Left lung (tissue), 10 donors: ENCODE results near the gene PRDM2. TPM values are rescaled to one million over a fixed set of nuclear protein-coding genes. Genes with fewer than 3 reads are reported as not detected.

ENCODE experiments used
- ATAC-seq: fragments of 200-7000 bp; cut with Tn5 transposase; one replicate; pipeline ENCODE4 v1.9.1; 2020; ENCODE audit warnings: moderate library complexity
- DNase-seq, 4 donors: peaks; one replicate each; pipeline ENCODE4 v3.0.0-alpha.2; 2013 to 2020
- H3K27ac ChIP-seq, 2 donors: fragments of 200-600 bp; sonication (generic) in 1 of 2; one replicate each; pipeline versions ENCODE4 v1.5.0 to v1.8.0; 2020 to 2021
- H3K27me3 ChIP-seq, 2 donors: fragments of 200-600 bp; sonication (generic) in 1 of 2; one replicate each; pipeline versions ENCODE4 v1.5.0 to v1.8.0; 2020 to 2021
- H3K36me3 ChIP-seq, 2 donors: fragments of 200-600 bp; sonication (generic) in 1 of 2; one replicate each; pipeline versions ENCODE4 v1.5.0 to v1.8.0; 2020 to 2021
- H3K4me1 ChIP-seq, 2 donors: fragments of 200-600 bp; one replicate each; pipeline ENCODE4 v1.8.0; 2021
- H3K4me3 ChIP-seq, 2 donors: fragments of 200-600 bp; sonication (generic) in 1 of 2; one replicate each; pipeline versions ENCODE4 v1.5.0 to v1.8.0; 2020 to 2021; ENCODE audit warnings: mild to moderate bottlenecking in 1 of 2
- H3K9me3 ChIP-seq, 2 donors: fragments of 200-600 bp; sonication (generic) in 1 of 2; one replicate each; pipeline versions ENCODE4 v1.5.0 to v1.8.0; 2020 to 2021
- intact Hi-C, 2 donors: fragments of 100-400 bp; cut with DNase I; formaldehyde crosslinking; loops; one replicate each; pipeline versions ENCODE4 v1.11.2 to v1.14.2; 2022
- polyA plus RNA-seq, 6 donors: library from polyadenylated mRNA; unstranded; fragments of 120-200 nt; gene quantifications; one replicate each; pipeline ENCODE4 v1.2.1, GENCODE V29; 2013; ENCODE audit not compliant: insufficient read length in 6 of 6
- total RNA-seq, 2 donors: library from RNA; stranded (reverse); fragmentation: NEBNext Ultra II Directional; extraction: Animal tissue kit (Norgen Biotek cat#: 25700); gene quantifications; one replicate each; pipeline ENCODE4 v1.2.1, GENCODE V29; 2021
- TF ChIP-seq, protein P1 (sequence below), 2 donors: fragments of 200-600 bp; sonication (generic) in 1 of 2; IDR thresholded peaks; one replicate each; pipeline versions ENCODE4 v1.5.0 to v1.8.0; 2021; ENCODE audit warnings: antibody characterized with exemption in 2 of 2
- donor health status: DM: no; HTN: yes; CAD: no.
- donor health status: DM: no; HTN: no; CAD: no.

The PRDM2 gene
- total and polyA plus RNA-seq, 8 donors, result 39.6 to 51.7 (median 44.9) TPM

DNA sequence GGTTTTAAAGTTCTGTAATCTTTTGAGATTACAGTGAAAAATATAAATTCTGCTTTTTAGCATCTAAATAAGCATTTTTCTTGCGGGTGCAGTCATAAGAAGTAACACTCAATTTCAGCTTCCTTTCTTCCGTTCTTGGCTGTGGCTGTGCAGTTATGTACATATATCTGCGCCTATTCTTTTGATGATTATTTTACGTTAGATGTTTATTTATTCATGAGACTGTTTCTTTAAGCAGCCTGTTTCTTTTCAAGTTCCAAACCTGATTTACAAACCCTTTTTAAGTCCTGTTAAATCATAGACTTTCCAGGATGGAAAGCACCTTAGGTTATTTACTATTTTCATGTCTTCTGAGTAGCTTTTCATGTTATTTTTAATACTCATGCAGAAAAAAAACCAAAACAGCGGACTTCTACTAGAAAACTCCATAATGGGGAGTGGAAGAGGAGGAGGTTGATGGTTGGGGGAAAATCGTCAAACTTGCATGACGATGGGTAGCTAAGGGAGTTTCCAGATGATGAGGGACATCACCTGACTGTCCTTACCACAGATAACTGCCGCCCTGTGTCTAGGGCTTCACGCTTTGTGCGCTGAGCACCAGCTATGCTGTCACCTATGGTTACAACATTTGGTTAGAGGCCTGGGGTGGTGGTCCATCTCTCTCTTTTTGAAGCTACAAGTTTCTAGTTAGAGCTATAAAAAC, 2.6 kb downstream of the PRDM2 start:
- DNase-seq, result no peak
- intact Hi-C loops, result no loop called here
- Histone ChIP-seq H3K27ac (peak overlapping the region in 1 of 2 donors; percentile 97), H3K4me3 (no peak overlapping the region), H3K27me3 (no peaks in the 10 kb centered on the region), H3K4me1 (peaks cover 0 to 58% of the 10 kb centered on the region in 2 donors), H3K36me3 (no peaks in the 10 kb centered on the region), H3K9me3 (no peaks in the 10 kb centered on the region)
- no peak for ATAC-seq
- TF ChIP-seq, protein P1, sequence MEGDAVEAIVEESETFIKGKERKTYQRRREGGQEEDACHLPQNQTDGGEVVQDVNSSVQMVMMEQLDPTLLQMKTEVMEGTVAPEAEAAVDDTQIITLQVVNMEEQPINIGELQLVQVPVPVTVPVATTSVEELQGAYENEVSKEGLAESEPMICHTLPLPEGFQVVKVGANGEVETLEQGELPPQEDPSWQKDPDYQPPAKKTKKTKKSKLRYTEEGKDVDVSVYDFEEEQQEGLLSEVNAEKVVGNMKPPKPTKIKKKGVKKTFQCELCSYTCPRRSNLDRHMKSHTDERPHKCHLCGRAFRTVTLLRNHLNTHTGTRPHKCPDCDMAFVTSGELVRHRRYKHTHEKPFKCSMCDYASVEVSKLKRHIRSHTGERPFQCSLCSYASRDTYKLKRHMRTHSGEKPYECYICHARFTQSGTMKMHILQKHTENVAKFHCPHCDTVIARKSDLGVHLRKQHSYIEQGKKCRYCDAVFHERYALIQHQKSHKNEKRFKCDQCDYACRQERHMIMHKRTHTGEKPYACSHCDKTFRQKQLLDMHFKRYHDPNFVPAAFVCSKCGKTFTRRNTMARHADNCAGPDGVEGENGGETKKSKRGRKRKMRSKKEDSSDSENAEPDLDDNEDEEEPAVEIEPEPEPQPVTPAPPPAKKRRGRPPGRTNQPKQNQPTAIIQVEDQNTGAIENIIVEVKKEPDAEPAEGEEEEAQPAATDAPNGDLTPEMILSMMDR (IDR thresholded peaks at IDR 0.05), result no peak

DNA sequence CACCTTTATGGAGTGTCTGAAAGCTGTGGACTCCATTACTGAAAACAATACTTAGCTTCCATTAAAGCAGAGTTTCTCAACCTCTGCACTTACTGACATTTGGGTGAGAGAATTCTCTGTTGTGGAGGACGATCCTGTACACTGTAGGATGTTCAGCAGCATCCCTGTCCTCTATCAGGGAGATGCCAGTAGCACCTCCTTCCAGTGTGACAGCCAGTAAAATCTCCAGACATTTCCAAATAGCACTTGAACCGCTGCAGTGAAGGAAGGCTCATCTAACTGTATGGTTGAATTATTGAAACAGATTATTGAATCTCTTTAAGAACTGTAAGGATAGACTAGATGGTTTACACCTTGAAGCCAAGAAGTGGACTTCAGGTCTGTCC, 3.1 kb downstream of the PRDM2 start:
- intact Hi-C loops, result no loop called here

DNA sequence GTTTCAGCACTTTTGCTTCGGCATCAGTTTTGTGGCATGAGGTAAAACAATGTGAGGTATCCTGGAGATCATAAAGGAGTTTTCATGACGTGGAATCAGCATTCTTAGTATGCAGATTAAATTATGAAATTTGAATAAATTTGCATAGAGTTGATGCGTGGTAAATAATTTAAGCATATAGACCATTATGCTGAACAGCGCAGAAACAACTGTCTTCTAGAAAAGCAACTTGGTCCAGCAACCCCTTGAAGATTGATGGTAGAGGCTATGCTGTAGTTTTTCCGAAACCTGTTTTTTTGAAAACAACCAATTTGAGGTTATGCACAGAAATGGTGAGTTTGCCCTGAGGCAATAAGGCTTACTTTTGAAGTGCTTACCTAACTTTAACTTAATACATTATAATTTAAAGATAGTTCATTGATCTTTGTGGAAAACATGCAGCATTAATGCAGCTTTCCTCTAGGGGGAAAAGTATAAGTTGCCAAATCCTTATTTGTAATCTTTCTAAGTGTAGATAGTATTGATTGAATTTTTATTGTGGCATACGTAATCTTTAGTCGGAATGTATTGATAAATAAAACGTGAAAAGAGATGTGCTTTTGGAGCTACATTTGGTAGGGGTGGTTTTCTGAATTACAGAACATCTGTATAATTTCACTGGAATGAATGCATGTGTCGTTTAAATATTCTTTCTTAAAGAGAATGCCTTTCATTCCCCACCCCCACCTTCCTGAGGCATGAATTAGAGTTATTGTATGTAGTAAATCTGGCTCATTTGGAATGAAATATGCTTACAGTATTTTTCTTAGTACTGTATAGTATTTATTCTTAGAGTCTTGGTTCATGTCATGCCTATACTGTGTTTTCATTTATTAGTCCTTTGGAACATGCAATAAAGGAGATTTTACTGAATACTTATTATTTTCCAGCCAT, 3.8 kb downstream of the PRDM2 start:
- Histone ChIP-seq H3K36me3 (no peaks in the 10 kb centered on the region), H3K4me3 (no peak overlapping the region), H3K27me3 (no peaks in the 10 kb centered on the region), H3K27ac (peak overlapping the region in 1 of 2 donors; percentile 97), H3K4me1 (peaks cover 0 to 61% of the 10 kb centered on the region in 2 donors), H3K9me3 (no peaks in the 10 kb centered on the region)
- DNase-seq (no peak), ATAC-seq (no peak)
- intact Hi-C loops, result no loop called here
- TF ChIP-seq, protein P1 (IDR thresholded peaks at IDR 0.05), result no peak

More for the DNA sequence above, 3.1 kb downstream of the PRDM2 start:
- peaks cover 0 to 58% of the 10 kb centered on the region in 2 donors for H3K4me1 ChIP-seq
- DNase-seq (no peak), ATAC-seq (no peak)
- no peaks in the 10 kb centered on the region for H3K9me3 ChIP-seq
- no peaks in the 10 kb centered on the region for H3K27me3 ChIP-seq
- TF ChIP-seq, protein P1 (IDR thresholded peaks at IDR 0.05), result no peak
- no peak overlapping the region for H3K4me3 ChIP-seq
- no peaks in the 10 kb centered on the region for H3K36me3 ChIP-seq
- H3K27ac ChIP-seq, result peak overlapping the region in 1 of 2 donors; percentile 97

DNA sequence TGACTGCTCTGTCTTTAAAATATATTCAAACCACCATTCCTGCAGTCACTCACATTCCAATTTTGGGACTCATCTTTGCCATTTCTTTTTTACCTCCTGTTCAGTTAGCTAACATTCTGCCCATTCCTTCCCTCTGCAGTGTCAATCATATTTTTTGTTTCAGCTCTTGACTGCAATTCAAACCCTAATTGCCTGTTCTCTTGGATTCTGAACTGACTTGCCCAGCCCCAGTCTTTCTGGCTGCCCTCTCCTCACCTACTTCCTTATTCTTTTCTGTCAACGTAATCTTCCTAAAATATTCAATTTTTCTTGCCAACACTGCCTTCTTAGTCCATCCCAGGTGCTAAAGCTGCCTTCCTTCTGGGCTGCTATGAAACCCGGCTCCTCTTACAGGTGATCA, 6.1 kb downstream of the PRDM2 start:
- Histone ChIP-seq H3K27ac (peak overlapping the region in 1 of 2 donors; percentile 58), H3K4me3 (no peak overlapping the region), H3K27me3 (no peaks in the 10 kb centered on the region), H3K4me1 (peaks cover 0 to 54% of the 10 kb centered on the region in 2 donors), H3K36me3 (no peaks in the 10 kb centered on the region), H3K9me3 (no peaks in the 10 kb centered on the region)
- DNase-seq (no peak), ATAC-seq (peak; percentile 63)
- intact Hi-C loops, result no loop called here
- TF ChIP-seq, protein P1 (IDR thresholded peaks at IDR 0.05), result no peak

DNA sequence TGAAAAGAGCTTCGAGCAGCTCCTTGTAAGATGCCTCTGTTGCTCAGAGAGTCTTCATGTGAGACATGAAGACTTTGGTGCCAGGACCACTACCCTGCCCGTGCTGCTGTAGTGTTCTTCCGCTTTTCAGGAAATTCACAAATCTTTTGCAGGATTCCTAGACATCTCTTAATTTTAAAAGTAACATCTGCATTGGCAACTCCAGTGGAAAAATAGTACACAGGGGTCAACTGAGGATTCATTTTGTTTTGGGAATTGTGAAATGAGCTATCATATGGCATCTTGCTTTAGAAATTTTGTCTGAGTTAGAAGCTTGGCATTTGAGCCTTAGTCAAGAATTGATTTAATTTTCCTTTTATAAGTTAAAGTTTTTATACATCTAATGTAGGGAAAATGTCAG, 7.2 kb downstream of the PRDM2 start:
- intact Hi-C loops, result no loop called here
- peak overlapping the region in 1 of 2 donors; percentile 58 for H3K27ac ChIP-seq
- peaks cover 0 to 50% of the 10 kb centered on the region in 2 donors for H3K4me1 ChIP-seq
- DNase-seq (peak in 1 of 4 donors; percentile 23), ATAC-seq (no peak)
- no peaks in the 10 kb centered on the region for H3K27me3 ChIP-seq
- TF ChIP-seq, protein P1 (IDR thresholded peaks at IDR 0.05), result no peak
- no peak overlapping the region for H3K4me3 ChIP-seq
- no peaks in the 10 kb centered on the region for H3K36me3 ChIP-seq
- no peaks in the 10 kb centered on the region for H3K9me3 ChIP-seq
